Fibroblast of lung (primary cell): Measurements from ENCODE around the gene USF3.

Experiments used
- CTCF ChIP-seq, 2 donors: IDR thresholded peaks in 1 of 2; conservative IDR thresholded peaks in 1 of 2; 1 replicate in 1 of 2; 2 replicates in 1 of 2; pipeline ENCODE4 v1.5.1; 2011 to 2012; ENCODE audit warnings: low read length in 2 of 2, control low read depth in 1 of 2, inconsistent platforms in 1 of 2, low read depth in 1 of 2, mild to moderate bottlenecking in 1 of 2
- EZH2 ChIP-seq: IDR thresholded peaks from 2 replicates; pipeline ENCODE4 v1.5.1; 2012; ENCODE audit warnings: low read length, control low read depth, mild to moderate bottlenecking; ENCODE audit errors: missing control alignments

GRCh38 chr3:113654851-113655250, 41.6 kb downstream of the USF3 start:
- TF ChIP-seq CTCF (conservative IDR thresholded peaks at IDR 0.05 in 1 of 2, IDR thresholded peaks at IDR 0.05 in 1 of 2; ENCODE audit: low read depth in 1 of 2, low read length in 2 of 2) (no peak), EZH2 (no peak)
